C1 segment of cervical spinal cord (tissue), 14 donors: ENCODE measurements around the gene YARS1.

Experiments used
- DNase-seq, 14 donors: peaks; one replicate each; lab custom pipeline; 2025; lab: John Stamatoyannopoulos, UW

The YARS1 gene

DNA sequence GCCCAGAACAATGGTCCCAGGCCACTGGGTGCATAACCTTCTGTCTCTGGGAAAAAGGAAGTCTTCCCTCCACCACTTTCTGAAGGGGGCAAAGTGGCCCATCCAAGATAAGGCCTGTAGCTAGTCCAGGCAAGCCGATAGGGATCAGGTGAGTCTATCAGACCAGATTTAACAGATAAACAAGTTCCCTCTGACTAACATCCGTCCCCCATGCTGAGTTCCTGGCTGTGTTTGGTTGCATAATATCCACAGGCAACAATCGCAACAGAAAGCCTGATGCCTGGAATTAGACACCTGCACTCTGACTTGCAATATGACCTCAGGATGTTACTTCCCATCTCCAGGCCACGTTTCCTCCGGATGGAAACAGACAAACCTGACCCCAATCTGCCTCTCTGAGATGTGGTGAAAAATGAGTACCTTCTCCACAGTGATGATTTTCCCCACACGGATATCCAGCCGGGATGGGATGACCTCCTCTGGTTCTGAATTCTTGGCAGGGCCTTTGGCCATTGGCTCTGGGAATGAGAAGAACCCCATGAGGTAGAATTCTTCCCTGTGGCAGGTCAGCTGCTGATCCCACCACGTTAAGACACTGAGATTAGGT lies 36.4 kb downstream of the YARS1 start:
- DNase-seq: peak in 1 of 14 donors; percentile 30

DNA sequence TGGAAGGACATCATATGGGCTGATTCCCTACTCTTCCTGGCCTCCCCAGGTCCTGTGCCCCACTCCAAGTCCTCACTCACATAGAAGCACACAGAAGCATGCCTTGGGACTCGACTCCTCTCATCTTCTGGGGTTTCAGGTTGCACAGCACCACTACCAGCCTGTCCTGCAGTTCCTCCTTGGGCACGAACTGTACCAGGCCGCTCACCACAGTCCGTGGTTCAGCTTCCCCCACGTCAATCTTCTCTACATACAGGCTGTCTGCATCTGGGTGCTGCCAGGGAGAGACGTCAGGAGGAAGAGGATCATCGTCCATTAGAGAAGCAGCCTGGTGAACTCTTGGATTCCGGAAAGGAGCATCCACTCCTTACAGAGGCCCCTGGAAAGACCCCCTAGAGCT lies 37.2 kb downstream of the YARS1 start:
- DNase-seq: no peak

DNA sequence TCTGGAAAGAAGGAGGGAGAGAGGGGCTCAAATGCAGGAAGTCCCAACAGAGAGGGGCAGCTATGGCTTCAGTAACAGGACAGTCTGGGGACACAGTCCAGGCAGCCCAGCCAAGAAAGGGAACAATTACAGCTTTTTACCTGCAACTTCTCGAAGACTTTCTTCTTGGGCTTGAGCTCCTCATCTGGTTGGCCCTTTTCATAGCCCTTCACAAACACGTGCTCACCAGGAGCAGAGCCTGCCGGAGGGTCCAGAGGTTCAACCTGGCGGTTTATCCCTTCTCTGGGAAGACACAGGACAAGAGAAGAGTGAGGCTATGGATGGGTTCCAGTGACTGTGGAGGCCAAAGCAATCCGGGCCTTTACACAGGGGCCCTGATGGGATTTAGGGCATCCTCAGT lies 37.9 kb downstream of the YARS1 start:
- DNase-seq: no peak

DNA sequence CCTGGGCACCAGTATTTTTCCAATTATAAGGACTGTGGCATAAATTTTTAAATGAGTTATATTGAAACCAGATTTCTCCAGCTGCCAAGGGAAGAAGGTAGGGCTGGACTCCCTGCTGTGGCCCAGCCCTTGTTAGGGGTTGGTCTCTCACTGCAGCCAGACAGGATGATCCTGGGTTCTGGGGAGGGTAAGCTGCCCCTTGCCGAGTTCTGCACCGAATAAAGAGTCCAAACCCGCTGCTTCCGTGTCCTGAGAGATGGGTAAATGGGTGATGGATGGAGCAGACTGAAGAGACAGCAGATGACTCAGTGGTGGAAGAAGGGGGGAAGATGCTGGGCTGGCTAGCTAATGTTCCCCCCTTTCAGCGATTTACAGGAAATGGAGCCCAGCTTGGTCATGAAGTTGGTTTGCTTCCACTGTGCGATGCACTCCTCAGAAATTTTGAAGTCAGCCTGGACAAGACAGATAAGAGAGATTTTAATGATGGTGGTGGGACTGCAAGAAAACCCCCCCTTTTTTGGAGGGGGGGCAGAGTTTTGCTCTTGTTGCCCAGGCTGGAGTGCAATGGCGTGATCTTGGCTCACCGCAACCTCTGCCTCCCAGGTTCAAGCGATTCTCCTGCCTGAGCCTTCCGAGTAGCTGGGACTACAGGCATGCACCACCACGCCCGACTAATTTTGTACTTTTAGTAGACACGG lies 41.4 kb downstream of the YARS1 start:
- peak in 1 of 14 donors; percentile 31 for DNase-seq

DNA sequence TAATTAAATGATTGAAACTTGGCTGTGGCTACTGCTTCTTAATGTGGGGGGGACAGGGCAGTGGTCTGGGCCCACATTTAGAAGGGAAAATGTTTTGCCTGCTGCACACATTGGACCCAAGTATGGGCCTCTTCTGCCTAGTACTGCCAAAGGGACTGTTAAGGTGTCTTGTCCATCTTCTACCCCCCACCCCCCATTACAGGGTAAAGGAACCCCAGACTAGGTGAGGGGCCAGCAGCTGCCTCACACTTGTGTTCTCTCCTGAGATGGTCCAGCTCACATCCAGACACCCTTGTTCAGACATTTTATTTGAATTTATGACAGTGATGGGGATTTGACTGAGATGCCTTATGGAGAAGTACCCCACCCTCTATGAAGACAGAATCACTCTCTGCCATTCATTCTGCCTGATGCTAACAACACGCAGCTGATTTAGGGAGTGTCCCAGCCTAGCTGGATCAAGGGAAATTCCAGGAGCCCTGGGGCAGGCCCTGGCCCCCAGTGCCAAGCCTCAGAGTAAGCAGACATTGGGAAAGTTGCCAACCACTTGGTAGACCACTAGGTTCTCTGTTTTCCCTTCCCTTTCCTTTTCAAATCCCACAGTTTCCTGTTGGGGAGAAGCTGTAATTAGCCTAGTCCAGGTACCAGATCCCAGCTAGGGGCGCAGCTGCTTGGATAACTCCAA lies 42.1 kb downstream of the YARS1 start:
- no peak for DNase-seq

DNA sequence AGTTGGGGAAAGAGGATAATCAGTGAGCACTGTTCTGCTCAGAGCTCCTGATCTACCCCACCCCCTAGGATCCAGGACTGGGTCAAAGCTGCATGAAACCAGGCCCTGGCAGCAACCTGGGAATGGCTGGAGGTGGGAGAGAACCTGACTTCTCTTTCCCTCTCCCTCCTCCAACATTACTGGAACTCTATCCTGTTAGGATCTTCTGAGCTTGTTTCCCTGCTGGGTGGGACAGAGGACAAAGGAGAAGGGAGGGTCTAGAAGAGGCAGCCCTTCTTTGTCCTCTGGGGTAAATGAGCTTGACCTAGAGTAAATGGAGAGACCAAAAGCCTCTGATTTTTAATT lies 42.7 kb downstream of the YARS1 start:
- no peak for DNase-seq

DNA sequence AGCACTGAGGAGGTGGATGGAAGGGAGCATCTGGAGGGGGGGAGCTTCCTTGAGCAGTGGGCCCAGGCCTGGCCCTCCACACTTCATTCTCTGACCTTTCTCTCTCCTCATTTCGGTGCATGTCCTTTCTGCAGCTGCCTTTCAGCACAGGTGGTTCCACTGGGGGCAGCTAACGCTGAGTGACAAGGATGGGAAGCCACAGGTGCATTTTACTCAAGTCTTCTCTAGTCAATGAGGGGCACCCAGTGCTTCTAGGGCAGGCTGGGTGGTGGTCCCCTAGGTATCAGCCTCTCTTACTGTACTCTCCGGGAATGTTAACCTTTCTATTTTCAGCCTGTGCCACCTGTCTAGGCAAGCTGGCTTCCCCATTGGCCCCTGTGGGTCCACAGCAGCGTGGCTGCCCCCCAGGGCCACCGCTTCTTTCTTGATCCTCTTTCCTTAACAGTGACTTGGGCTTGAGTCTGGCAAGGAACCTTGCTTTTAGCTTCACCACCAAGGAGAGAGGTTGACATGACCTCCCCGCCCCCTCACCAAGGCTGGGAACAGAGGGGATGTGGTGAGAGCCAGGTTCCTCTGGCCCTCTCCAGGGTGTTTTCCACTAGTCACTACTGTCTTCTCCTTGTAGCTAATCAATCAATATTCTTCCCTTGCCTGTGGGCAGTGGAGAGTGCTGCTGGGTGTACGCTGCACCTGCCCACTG lies 43.2 kb downstream of the YARS1 start:
- DNase-seq: no peak

DNA sequence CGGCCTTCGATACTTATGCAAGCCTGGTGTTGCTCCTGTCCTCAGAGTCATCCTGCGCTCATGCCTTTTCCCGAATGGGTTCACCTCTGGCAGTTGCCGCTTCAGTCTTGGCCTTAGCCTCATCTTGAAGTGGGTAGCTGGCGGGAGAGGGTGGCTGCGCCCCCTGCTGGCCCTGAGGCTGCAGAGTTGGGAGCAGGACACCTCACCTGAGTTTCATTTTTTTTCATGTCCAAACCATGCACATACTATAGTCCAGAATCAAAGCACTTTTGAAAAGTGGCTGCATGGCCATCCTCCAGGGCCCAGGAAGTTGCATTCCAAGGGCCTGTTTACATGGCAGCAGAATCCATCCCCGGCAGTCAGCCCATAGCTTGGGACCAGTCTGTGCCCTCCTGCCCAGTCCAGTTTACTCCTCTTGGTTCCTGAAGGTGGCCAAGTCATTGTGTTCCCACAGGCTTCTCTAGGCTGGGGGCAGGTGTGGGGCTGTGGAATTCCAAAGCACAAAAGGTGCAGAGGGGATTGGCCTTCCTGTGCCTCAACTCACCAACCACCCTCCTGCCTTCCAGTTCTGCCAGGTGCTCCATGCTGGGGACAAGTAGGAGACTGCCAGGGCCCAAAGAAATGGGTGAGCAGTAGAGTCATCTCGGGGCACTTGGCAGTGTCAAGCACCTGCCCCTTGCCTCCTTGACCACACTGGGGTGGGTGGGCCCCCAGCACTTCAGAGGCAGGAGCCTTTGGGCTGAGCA lies 44.0 kb downstream of the YARS1 start:
- peak in 11 of 14 donors; percentile 7 to 55 (median 35) for DNase-seq

DNA sequence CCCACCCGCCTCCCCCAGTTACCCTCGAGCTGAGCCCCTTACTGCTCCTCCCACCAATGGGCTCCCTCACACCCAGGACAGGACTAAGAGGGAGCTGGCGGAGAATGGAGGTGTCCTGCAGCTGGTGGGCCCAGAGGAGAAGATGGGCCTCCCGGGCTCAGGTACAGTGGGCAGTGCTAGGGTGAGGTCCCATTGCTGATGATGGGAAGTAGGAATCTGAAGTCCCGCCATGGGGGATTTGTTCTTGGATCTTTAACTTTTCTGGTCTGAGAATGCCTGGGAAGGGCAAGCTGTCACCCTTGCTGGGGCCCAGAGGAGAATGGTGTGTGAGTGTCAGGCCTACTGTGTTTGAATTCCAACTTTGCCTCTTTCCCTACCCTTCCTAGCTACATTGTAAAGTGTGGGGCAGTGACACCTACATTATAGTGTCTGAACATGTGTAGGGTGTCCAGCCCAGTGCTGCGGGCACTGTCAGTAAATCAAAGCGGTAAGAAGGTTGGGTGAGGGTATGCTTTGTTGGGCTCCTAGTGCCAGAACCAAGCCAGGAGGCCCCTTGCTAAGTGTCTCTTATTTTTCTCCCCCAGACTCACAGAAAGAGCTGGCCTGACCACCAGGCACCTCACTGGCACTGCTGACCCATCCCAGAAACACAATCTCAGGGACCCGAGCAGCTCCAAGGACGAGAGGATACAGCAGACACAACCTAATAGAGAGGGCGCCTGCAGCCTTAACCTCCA lies 44.7 kb downstream of the YARS1 start:
- DNase-seq: no peak

DNA sequence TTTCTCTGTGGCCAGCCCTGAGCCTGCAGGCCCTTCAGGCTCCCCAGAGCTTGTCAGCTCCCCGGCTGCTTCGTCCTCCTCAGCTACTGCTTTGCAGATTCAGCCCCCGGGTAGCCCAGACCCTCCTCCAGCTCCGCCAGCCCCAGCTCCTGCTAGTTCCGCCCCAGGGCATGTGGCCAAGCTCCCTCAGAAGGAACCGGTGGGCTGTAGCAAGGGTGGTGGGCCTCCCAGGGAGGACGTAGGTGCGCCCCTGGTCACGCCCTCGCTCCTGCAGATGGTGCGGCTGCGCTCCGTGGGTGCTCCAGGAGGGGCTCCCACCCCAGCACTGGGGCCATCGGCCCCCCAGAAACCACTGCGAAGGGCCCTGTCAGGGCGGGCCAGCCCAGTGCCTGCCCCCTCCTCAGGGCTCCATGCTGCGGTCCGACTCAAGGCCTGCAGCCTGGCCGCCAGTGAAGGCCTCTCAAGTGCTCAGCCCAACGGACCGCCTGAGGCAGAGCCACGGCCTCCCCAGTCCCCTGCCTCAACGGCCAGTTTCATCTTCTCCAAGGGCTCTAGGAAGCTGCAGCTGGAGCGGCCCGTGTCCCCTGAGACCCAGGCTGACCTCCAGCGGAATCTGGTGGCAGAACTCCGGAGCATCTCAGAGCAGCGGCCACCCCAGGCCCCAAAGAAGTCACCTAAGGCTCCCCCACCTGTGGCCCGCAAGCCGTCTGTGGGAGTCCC lies 45.4 kb downstream of the YARS1 start:
- DNase-seq: no peak

DNA sequence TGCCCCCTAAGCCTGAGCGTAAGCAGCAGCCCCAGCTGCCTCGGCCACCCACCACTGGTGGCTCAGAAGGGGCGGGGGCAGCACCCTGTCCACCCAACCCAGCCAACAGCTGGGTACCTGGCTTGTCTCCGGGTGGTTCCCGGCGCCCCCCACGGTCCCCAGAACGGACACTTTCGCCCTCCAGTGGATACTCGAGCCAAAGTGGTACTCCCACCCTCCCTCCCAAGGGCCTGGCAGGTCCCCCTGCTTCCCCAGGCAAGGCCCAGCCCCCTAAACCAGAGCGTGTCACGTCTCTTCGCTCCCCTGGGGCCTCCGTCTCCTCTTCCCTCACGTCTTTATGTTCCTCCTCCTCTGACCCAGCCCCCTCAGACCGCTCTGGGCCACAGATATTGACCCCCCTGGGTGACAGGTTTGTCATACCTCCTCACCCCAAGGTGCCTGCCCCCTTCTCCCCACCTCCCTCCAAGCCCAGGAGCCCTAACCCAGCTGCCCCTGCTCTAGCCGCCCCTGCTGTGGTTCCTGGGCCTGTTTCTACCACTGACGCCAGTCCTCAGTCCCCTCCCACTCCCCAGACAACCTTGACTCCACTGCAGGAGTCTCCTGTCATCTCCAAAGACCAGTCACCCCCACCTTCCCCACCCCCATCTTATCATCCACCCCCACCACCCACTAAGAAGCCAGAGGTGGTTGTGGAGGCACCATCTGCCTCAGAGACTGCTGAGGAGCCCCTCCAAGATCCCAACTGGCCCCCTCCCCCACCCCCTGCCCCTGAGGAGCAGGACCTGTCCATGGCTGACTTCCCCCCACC lies 46.2 kb downstream of the YARS1 start:
- DNase-seq: no peak

DNA sequence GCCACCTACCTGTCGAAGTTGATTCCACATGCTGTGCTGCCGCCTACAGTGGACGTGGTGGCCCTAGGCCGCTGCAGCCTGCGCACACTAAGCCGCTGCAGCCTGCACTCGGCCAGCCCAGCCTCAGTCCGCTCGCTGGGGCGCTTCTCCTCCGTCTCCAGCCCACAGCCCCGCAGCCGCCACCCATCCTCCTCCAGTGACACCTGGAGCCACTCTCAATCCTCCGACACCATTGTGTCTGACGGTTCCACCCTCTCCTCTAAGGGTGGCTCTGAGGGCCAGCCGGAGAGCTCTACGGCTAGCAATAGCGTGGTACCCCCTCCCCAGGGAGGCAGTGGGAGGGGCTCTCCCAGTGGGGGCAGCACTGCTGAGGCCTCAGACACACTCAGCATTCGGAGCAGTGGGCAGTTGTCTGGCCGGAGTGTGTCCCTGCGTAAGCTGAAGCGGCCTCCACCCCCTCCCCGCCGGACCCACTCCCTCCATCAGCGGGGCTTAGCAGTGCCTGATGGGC lies 46.9 kb downstream of the YARS1 start:
- no peak for DNase-seq

DNA sequence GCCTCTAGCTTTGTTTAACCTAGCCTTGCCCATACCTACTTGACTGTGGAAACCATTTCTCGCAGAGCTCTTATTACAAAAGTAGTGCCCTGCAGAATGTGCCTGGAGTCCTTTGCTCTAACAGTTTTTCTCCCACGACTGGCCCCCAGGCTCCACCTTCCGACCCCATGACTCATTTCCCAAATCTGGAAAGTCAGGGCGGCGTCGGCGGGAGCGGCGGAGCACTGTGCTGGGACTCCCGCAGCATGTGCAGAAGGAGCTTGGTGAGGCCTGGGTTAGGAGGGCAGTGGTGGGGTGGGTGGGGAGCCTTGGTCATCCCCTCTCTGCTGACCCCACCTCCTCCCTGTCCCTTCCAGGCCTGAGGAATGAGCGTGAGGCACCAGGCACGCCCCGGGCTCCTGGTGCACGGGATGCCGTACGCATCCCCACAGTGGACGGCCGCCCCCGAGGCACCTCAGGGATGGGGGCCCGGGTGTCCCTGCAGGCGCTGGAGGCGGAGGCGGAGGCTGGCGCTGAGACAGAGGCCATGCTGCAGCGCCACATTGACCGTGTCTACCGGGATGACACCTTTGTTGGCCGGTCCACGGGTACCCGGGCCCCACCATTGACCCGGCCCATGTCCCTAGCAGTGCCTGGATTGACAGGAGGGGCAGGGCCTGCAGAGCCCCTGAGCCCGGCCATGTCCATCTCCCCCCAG lies 47.5 kb downstream of the YARS1 start:
- no peak for DNase-seq

DNA sequence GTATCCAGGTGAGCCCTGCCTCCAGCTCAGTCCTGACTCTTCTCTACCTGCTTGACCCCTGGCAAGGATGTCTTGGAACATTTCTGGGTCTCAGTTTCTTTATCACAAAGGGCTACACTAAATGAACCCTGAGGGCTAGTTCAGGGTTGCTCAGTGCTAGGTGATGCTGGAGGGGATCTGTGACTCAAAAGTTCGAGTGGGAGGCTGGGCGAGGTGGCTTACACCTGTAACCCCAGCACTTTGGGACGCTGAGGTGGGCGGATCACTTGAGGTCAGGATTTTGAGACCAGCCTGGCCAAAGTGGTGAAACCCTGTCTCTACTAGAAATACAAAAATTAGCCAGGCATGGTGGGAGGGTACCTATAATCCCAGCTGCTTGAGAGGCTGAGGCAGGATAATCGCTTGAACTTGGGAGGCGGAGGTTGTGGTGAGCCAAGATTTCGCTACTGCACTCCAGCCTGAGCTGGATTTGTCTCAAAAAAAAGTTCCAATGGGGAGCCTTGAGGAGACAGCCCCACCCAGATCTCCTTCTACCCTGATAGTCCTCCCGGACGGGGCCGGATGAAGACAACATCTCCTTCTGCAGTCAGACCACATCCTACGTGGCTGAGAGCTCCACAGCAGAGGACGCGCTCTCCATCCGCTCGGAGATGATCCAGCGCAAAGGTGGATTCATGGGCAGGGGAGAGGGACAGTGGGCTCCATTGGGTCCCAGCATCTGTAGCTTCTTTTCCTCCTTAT lies 48.9 kb downstream of the YARS1 start:
- DNase-seq: no peak

DNA sequence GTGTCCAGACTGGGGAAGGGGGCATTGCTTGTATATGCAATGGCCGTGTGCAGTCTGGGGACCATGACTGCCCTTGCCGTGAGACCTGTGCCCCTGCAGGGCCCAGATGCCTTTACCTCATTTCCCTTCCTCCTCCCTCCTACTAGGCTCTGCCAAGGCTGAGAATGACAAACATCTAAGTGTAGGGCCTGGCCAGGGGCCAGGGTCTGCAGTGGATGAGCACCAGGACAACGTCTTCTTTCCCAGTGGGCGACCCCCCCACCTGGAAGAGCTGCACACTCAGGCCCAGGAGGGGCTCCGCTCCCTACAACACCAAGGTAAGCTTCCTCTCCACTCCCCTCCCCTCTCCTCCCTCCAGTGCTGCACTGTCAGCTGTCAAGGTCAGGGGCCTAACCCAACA lies 49.5 kb downstream of the YARS1 start:
- DNase-seq: no peak

DNA sequence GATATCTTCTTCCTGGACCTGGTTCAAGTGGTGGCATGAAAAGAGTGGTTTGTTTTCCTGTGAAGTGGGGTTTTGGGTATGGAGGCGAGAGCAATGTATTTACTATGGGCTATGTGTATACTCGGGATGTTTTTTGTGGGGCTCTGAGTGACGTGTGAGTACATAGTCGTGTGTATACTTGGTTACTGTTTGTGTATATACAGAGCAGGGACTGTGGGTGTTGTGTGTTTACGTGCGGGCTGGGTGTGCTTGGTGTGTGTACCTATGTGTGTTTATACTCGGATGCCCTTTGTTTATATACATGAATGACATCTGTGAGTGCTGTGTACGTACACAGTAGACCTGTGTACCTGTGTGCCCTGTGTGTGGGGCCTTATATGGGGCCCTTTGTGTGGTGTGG lies 50.0 kb downstream of the YARS1 start:
- no peak for DNase-seq

DNA sequence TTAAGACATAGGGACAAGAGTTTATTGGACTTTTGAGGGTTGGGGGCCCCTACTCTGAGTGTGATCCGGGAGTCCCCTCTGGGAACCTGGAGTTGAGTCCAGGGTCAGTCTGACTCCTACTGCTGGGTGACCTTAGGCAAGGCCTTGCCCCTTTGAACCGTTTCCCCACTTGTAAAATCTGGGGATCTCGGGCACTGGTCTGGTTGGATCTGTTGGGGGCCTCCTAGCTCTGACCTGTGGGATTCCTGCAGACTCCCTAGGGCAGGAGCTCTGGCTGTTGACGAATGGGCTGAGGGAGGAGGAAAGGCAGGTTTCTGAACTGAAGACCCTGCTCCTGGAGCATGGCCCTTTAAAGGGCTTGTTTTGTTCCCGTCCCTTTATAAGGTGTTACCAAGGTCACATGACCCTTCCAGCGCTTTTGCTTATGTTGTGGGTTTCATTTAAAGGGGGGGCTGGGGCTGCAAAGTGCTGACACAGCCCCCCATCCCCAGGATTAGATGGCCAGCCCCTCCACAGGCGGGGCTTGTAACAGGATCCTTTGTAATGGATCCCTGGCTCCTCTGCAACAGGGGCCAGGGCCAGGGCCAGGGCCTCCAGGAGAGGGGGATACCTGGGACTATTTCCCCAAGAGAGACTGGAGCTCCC lies 50.7 kb downstream of the YARS1 start:
- DNase-seq: no peak
